Epidermal melanocyte (primary cell): Measurements from ENCODE around the gene KDM6A.
"Not testable (repeated sequence)": the region's sequence is repeated elsewhere in the genome, so short reads cannot be mapped to it uniquely, and the experiment has no call there.

Source experiments
- DNase-seq: peaks from one replicate; pipeline ENCODE4 v3.0.0; 2011; ENCODE audit warnings: low spot score; ENCODE audit not compliant: insufficient read length

Gene KDM6A

DNA sequence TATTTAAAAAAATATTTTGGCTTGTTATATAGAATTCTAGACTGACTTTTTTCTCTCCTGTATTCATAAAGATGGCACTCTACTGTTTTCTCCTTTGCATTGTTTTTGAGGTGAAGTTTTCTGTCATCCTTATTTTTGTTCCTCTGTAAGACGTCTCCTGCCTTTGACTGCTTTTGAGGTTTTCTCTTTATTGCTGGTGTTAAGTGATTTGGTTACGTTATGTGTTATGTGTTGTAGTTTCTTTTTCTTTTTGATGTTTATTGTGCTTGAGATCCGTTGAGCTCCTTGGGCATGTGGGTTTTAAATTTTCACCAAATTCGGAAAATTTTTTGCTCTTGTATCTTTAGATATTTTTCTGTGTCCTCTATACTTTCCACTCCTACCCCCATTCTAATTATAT is 50.0 kb downstream of the KDM6A start:
- DNase-seq, result no peak

DNA sequence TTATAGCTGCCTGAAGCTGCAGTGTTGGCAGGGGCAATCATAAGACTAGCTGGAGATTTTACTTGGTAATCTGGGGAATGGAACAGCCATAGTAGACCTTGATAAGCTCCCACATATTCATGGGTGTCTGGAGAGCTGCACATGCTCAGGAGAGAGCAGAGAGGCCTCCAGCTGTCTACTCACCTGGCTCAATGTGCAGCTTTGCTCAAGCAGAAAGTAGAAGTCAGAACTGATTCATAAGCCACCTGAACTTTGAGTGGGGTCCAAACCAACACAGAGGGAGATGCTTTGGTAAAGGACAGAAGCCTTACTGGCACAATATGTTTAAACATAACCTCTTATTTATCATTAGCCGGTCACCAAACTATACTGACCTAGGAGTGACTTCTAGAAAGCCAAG is 54.4 kb downstream of the KDM6A start:
- no peak for DNase-seq

- no peak for DNase-seq
Observed at GRCh38 chrX:44931441-44931973, 58.5 kb downstream of the KDM6A start.

- DNase-seq, result no peak
Observed at GRCh38 chrX:44935172-44935571, 62.2 kb downstream of the KDM6A start.

- no peak for DNase-seq
Observed at GRCh38 chrX:44935640-44936039, 62.7 kb downstream of the KDM6A start.

GRCh38 chrX:44937606-44938005 is 64.6 kb downstream of the KDM6A start:
- no peak for DNase-seq

- DNase-seq, result no peak
Observed at GRCh38 chrX:44938111-44938510, 65.1 kb downstream of the KDM6A start.

DNA sequence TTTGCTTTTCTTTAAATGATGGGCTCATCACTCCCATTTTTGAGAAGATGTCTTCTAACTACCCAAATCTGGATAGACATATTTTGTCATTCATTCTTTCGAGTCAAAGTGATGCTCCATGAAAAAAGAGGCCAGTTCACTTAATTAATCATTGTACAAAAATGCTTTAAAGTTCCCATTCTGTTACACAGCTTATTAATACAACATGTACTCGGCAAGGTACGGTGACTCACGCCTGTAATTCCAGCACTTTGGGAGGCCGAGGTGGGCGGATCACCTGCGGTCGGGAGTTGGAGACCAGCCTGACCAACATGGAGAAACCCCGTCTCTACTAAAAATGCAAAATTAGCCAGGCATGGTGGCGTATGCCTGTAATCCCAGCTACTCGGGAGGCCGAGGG is 67.6 kb downstream of the KDM6A start:
- not testable (repeated sequence) for DNase-seq

DNA sequence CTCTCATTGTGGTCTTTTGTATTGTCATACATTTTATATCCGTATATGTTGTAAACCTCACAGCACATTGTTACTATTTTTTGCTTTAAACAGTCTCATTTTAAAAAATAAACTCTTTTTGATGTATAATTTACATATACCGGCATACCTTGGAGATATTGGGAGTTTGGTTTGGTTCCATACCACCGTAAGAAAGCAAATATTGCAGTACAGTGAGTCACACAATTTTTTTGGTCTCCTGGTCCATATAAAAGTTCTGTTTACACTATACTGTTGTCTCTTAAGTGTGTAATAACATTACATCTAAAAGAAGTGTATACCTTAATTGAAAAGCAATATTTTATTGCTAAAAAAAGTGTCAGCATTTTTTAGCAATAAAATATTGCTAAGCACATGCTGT is 70.0 kb downstream of the KDM6A start:
- DNase-seq, result no peak

GRCh38 chrX:44944894-44945293 is 71.9 kb downstream of the KDM6A start:
- DNase-seq, result no peak

- no peak for DNase-seq
Observed at GRCh38 chrX:44945736-44946135, 72.7 kb downstream of the KDM6A start.

DNA sequence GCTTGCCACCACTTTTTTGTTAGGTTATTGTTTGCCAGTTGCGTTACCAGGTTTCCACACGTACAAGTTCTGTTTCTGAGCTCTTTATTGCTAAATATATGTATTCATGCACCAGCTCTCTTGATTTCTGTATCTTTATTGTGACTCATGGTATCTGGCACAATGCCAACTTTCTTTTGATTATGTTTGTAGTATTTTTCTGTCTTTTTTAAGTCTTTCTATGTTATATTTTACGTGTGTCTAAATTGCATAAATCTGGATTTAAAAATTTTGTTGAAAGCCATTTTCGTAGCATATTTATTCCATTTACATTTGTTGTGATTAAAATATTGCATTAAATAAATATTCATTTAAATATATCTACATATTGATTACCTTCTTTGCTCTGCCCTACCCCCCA is 73.8 kb downstream of the KDM6A start:
- DNase-seq, result no peak

GRCh38 chrX:44947995-44948394 is 75.0 kb downstream of the KDM6A start:
- DNase-seq, result no peak

DNA sequence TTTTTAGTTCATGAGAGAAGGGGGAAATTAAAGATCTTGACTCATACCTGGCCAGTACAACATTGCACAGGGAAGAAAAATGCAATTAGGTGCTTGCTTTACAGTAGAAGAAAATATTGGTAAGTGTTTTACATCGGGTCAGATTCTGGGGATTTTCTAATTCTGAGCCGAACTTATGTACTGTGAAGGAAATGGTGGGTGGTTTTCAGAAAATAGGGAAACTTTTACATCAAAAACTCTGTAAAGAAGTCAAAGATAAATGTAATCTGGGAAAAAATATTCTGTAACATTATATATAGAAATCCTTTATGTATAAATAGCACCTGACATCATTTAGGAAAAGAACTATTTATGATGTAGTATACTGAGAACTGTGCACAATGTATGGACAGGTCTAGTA is 75.4 kb downstream of the KDM6A start:
- no peak for DNase-seq

GRCh38 chrX:44949125-44949524 is 76.1 kb downstream of the KDM6A start:
- no peak for DNase-seq

GRCh38 chrX:44950471-44951366 is 77.7 kb downstream of the KDM6A start:
- DNase-seq, result not testable (repeated sequence)

GRCh38 chrX:44951572-44952067 is 78.6 kb downstream of the KDM6A start:
- no peak for DNase-seq

DNA sequence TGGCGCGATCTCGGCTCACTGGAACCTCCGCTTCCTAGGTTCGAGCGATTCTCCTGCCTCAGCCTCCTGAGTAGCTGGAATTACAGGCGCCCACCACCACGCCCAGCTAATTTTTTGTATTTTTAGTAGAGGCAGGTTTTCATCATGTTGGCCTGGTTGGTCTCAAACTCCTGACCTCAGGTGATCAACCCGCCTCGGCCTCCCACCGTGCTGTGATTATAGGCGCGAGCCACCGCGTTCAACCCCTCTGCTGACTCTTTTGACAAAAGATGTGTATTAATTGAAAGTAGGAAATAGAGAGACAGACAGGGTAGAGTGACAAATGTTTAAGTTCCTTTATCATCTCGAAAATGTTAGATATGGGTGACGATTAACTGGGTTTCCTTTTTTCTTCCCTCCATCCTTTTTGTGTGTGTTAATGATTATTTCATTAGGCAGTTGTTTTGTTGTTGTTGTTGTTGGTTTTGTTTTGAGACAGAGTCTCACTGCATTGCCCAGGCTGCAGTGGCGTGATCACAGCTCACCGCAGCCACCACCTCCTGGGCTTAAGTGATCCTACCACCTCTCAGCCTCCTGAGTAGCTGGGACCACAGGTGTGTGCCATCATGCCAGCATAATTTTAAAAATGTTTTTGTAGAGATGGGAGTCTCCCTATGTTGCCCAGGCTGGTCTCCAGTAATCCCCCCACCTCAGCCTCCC is 79.5 kb downstream of the KDM6A start:
- DNase-seq, result no peak

GRCh38 chrX:44953734-44954502 is 80.9 kb downstream of the KDM6A start:
- no peak for DNase-seq

DNA sequence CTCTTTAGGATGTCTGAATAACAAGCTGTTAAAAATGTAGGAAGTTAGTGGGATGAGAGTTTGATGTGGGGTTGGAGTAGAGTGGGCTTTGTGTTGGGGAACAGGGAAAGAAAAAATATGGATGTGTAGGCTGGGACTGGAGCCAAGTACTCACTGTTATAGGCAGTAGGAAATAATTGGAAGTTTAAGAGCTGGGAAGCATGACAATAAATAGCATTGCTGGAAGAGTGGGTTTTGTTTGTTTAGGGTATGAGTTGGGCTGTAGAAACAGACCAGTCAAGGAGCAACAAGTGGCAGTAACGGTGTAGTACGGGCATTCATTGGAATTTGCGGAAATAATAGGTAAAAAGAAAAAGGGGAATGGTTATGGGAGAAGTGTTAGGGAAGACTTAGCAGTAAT is 81.6 kb downstream of the KDM6A start:
- no peak for DNase-seq

DNA sequence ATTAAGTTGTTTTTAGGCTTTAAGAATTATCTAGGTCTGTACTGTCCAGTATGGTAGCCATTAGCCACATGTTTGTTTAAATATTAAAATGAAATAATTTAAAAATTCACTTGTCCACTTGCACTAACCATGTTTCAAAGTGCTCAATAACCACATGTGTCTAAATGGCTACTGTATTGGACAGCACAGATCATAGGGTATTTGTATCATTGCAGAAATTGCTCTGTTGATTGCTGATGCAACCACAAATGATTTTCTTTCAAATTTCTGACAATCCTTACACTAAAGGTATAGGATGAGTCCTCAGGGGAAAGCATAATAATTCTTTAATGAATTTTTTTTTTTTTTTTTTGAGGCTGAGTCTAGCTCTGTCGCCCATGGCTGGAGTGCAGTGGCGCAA is 84.9 kb downstream of the KDM6A start:
- DNase-seq, result no peak

GRCh38 chrX:44958480-44958879 is 85.5 kb downstream of the KDM6A start:
- no peak for DNase-seq
